Measurements from ENCODE around the gene PLPP3.

PLPP3 gene

GRCh38 chr1:56495538-56495937 is 83.8 kb downstream of the PLPP3 start (continued):
- TF ChIP-seq ZNF510 (tag by site-specific recombination; IDR thresholded peaks at IDR 0.05; ENCODE audit: insufficient replicate concordance) (no peak), ZSCAN18 (tag by site-specific recombination; IDR thresholded peaks at IDR 0.05) (no peak), ZNF626 (tag by site-specific recombination; IDR thresholded peaks at IDR 0.05) (no peak), AEBP2 (tag by site-specific recombination; IDR thresholded peaks at IDR 0.05; ENCODE audit: borderline replicate concordance) (no peak), ZNF654 (tag by site-specific recombination; IDR thresholded peaks at IDR 0.05; ENCODE audit: low read depth) (no peak), ZNF777 (tag by site-specific recombination; IDR thresholded peaks at IDR 0.05; ENCODE audit: borderline replicate concordance) (no peak), OSR2 (tag by site-specific recombination; IDR thresholded peaks at IDR 0.05) (no peak), KLF1 (tag by site-specific recombination; IDR thresholded peaks at IDR 0.05) (no peak), ZFP3 (tag by site-specific recombination; IDR thresholded peaks at IDR 0.05; ENCODE audit: low read depth) (no peak)

- ChIA-PET CTCF (interaction anchor here (0.6 kb wide), 1 partner anchor 467 kb away, joined by 3 read pairs; no protein-coding TSS in a partner anchor), POLR2A (no interaction called here)
- Histone ChIP-seq H3K36me3 (ENCODE audit: control insufficient read depth in 2 of 2, insufficient read depth in 1 of 2, low read length in 2 of 2) (peaks cover 0 to 25% of the 10 kb centered on the region in 2 experiments; a peak in 1 of 3 replicates), H3K4me1 (ENCODE audit: control insufficient read depth, insufficient read depth, low read length) (peaks cover 13% of the 10 kb centered on the region; the same call in 1 of the 2 replicates), H3K4me3 (ENCODE audit: low read depth, low read length) (no peak overlapping the region), H3K9me3 (ENCODE audit: control insufficient read depth, insufficient read depth, low read depth, low read length) (no peaks in the 10 kb centered on the region), H3K27ac (ENCODE audit: extremely low read depth, low read depth, low read length) (no peak overlapping the region)
- no peak for TF ChIP-seq ZNF792 (tag by site-specific recombination; IDR thresholded peaks at IDR 0.05)
- TF ChIP-seq SETDB1 (IDR thresholded peaks at IDR 0.05; ENCODE audit: insufficient read length, low read length), result no peak
- no peak for TF ChIP-seq HOXC10 (CRISPR knock-in tag; IDR thresholded peaks at IDR 0.05)
- TF ChIP-seq ZNF121 (tag by site-specific recombination; IDR thresholded peaks at IDR 0.05), result no peak
- TF ChIP-seq ZNF184 (tag by site-specific recombination; IDR thresholded peaks at IDR 0.05), result no peak
- TF ChIP-seq SCRT2 (tag by site-specific recombination; IDR thresholded peaks at IDR 0.05), result no peak
- TF ChIP-seq PRDM4 (tag by site-specific recombination; IDR thresholded peaks at IDR 0.05), result no peak
- TF ChIP-seq ZNF223 (tag by site-specific recombination; IDR thresholded peaks at IDR 0.05), result no peak
- TF ChIP-seq BCL11B (tag by site-specific recombination; IDR thresholded peaks at IDR 0.05; ENCODE audit: low read depth), result no peak
- no peak for TF ChIP-seq ZNF433 (tag by site-specific recombination; IDR thresholded peaks at IDR 0.05; ENCODE audit: low read depth)
- TF ChIP-seq RBAK (tag by site-specific recombination; IDR thresholded peaks at IDR 0.05), result no peak
- no peak for TF ChIP-seq GFI1B (tag by site-specific recombination; IDR thresholded peaks at IDR 0.05)
- no peak for TF ChIP-seq ZNF114 (tag by site-specific recombination; IDR thresholded peaks at IDR 0.05)
- no peak for TF ChIP-seq ZNF274 (IDR thresholded peaks at IDR 0.05; ENCODE audit: low read length)
- TF ChIP-seq ZNF274 (tag by site-specific recombination; IDR thresholded peaks at IDR 0.05; ENCODE audit: borderline replicate concordance), result no peak
- TF ChIP-seq ZFHX2 (tag by site-specific recombination; conservative IDR thresholded peaks at IDR 0.05), result 0 out of 2 replicates have a peak, but pooled peaks have one; percentile 14
- TF ChIP-seq ZBTB44 (tag by site-specific recombination; IDR thresholded peaks at IDR 0.05), result no peak
- no peak for TF ChIP-seq GLIS2 (tag by site-specific recombination; IDR thresholded peaks at IDR 0.05)
- TF ChIP-seq ZFP37 (tag by site-specific recombination; IDR thresholded peaks at IDR 0.05), result no peak
- TF ChIP-seq ZNF202 (tag by site-specific recombination; IDR thresholded peaks at IDR 0.05; ENCODE audit: borderline replicate concordance), result no peak
- no peak for TF ChIP-seq KLF9 (tag by site-specific recombination; IDR thresholded peaks at IDR 0.05; ENCODE audit: low read depth)
Observed at GRCh38 chr1:56494306-56494705, 85.1 kb downstream of the PLPP3 start.

Data from HEK293 (cell line).